CD14-positive monocyte (primary cell): ENCODE results near the gene TECTB. TPM values are rescaled to one million over a fixed set of nuclear protein-coding genes. Genes with fewer than 3 reads are reported as not detected.

Experiments
- DNase-seq, 3 donors: peaks; one replicate each; pipeline ENCODE4 v3.0.0-alpha.2; 2011 to 2022
- H2AFZ ChIP-seq: 2 replicates; pipeline ENCODE4 v1.6.0; 2012; ENCODE audit warnings: mild to moderate bottlenecking, low read depth, low read length, inconsistent platforms; ENCODE audit not compliant: insufficient read depth, poor library complexity, severe bottlenecking
- H3K27ac ChIP-seq, 2 donors: 1 replicate in 1 of 2; 2 replicates in 1 of 2; pipeline ENCODE4 v1.5.1; 2012 to 2013; ENCODE audit warnings: low read length in 2 of 2, control low read depth in 1 of 2, inconsistent platforms in 1 of 2, low read depth in 1 of 2, mild to moderate bottlenecking in 1 of 2
- H3K27me3 ChIP-seq, 2 donors: one replicate each; pipeline versions ENCODE4 v1.6.0 to v1.6.1; 2011 to 2013; ENCODE audit warnings: low read length in 2 of 2; ENCODE audit not compliant: control insufficient read depth in 2 of 2, insufficient read depth in 2 of 2
- H3K36me3 ChIP-seq, 2 donors: replicated peaks in 1 of 2; 1 replicate in 1 of 2; 2 replicates in 1 of 2; pipeline versions ENCODE4 v1.5.1 to v1.6.1; 2012 to 2013; ENCODE audit warnings: low read length in 2 of 2, control low read depth in 1 of 2, inconsistent platforms in 1 of 2, mild to moderate bottlenecking in 1 of 2; ENCODE audit not compliant: insufficient read depth in 2 of 2, control insufficient read depth in 1 of 2
- H3K4me1 ChIP-seq, 2 donors: 1 replicate in 1 of 2; 2 replicates in 1 of 2; pipeline versions ENCODE4 v1.5.1 to v1.6.1; 2012 to 2013; ENCODE audit warnings: low read length in 2 of 2, control low read depth in 1 of 2, inconsistent platforms in 1 of 2, mild to moderate bottlenecking in 1 of 2, moderate library complexity in 1 of 2; ENCODE audit not compliant: insufficient read depth in 2 of 2, control insufficient read depth in 1 of 2
- H3K4me2 ChIP-seq: replicated peaks from 2 replicates; pipeline ENCODE3; 2012; ENCODE audit warnings: low read length, moderate library complexity, mild to moderate bottlenecking; ENCODE audit not compliant: poor library complexity, severe bottlenecking; ENCODE audit errors: extremely low read depth
- H3K4me3 ChIP-seq, 3 experiments: fragments of 200-600 bp in 1 of 3; sonication (generic) in 1 of 3; replicated peaks in 1 of 3; 1 replicate in 2 of 3; 2 replicates in 1 of 3; pipeline ENCODE4 v1.5.1; 2011 to 2013; ENCODE audit warnings: low read length in 3 of 3, mild to moderate bottlenecking in 3 of 3, control low read depth in 2 of 3, low read depth in 2 of 3, inconsistent platforms in 1 of 3, moderate library complexity in 1 of 3
- H3K79me2 ChIP-seq: 2 replicates; pipeline ENCODE4 v1.6.0; 2012; ENCODE audit warnings: mild to moderate bottlenecking, control low read depth, inconsistent platforms, low read length, moderate library complexity; ENCODE audit not compliant: insufficient read depth
- H3K9ac ChIP-seq: 2 replicates; pipeline ENCODE4 v1.6.0; 2017; ENCODE audit warnings: low read length, mild to moderate bottlenecking; ENCODE audit not compliant: insufficient read depth, poor library complexity, severe bottlenecking
- H3K9me3 ChIP-seq, 2 donors: replicated peaks in 1 of 2; 1 replicate in 1 of 2; 2 replicates in 1 of 2; pipeline versions ENCODE4 v1.5.1 to v1.6.1; 2012 to 2013; ENCODE audit warnings: low read length in 2 of 2, control low read depth in 1 of 2; ENCODE audit not compliant: control insufficient read depth in 1 of 2, insufficient read depth in 1 of 2
- H4K20me1 ChIP-seq: 2 replicates; pipeline ENCODE4 v1.6.0; 2012; ENCODE audit warnings: mild to moderate bottlenecking, low read length, control low read depth, moderate library complexity; ENCODE audit not compliant: insufficient read depth
- H3K27ac Mint-ChIP-seq, 7 donors: one replicate each; pipeline ENCODE4 v1.8.0; 2020; ENCODE audit warnings: mild to moderate bottlenecking in 7 of 7, mixed read lengths in 7 of 7, moderate library complexity in 6 of 7, inconsistent platforms in 2 of 7
- H3K27me3 Mint-ChIP-seq, 3 donors: one replicate each; pipeline ENCODE4 v1.8.0; 2021 to 2022; ENCODE audit warnings: low read depth in 3 of 3, mild to moderate bottlenecking in 3 of 3, mixed read lengths in 3 of 3, moderate library complexity in 3 of 3, inconsistent platforms in 1 of 3
- H3K36me3 Mint-ChIP-seq, 2 donors: one replicate each; pipeline ENCODE4 v1.8.0; 2020; ENCODE audit warnings: mixed read lengths in 2 of 2, inconsistent platforms in 1 of 2, mild to moderate bottlenecking in 1 of 2
- H3K4me1 Mint-ChIP-seq: one replicate; pipeline ENCODE4 v1.8.0; 2020; ENCODE audit warnings: mild to moderate bottlenecking, mixed read lengths
- H3K4me3 Mint-ChIP-seq, 2 donors: one replicate each; pipeline ENCODE4 v1.8.0; 2020; ENCODE audit warnings: mild to moderate bottlenecking in 2 of 2, mixed read lengths in 2 of 2, moderate library complexity in 1 of 2
- H3K9me3 Mint-ChIP-seq, 7 donors: one replicate each; pipeline ENCODE4 v1.8.0; 2020 to 2022; ENCODE audit warnings: mixed read lengths in 7 of 7, mild to moderate bottlenecking in 6 of 7, moderate library complexity in 6 of 7, inconsistent platforms in 2 of 7
- WGBS: methylation state at CpG from one replicate; pipeline ENCODE4 v1.1.5; 2013; ENCODE audit warnings: missing lambda C conversion rate; ENCODE audit not compliant: insufficient coverage; 5-methylcytosine and 5-hydroxymethylcytosine counted together
- intact Hi-C, 2 donors: fragments of 100-400 bp; cut with micrococcal nuclease; formaldehyde crosslinking; loops; one replicate each; pipeline versions ENCODE4 v1.15.0 to v1.15.1; 2023
- polyA plus RNA-seq, 3 donors: library from polyadenylated mRNA; depleted of rRNA in 1 of 3; unstranded in 2 of 3; stranded (reverse) in 1 of 3; fragments of 300-500 nt in 2 of 3; fragments of >200 nt in 1 of 3; fragmentation: Illumina TruSeq in 2 of 3; gene quantifications; 1 replicate in 2 of 3; 2 replicates in 1 of 3; pipeline ENCODE4 v1.2.3, GENCODE V29; 2012 to 2021
- TF ChIP-seq, protein P1 (sequence below): fragments of 200-600 bp; IDR thresholded peaks from one replicate; pipeline ENCODE4 v1.8.0; 2022; ENCODE audit warnings: antibody characterized with exemption, mild to moderate bottlenecking

Gene TECTB
- polyA plus RNA-seq, 3 donors, result not detected

GRCh38 chr10:112280205-112280921 lies 2.8 kb upstream of the TECTB start:
- DNase-seq, result no peak
- no peaks in the 10 kb centered on the region for H3K9me3 ChIP-seq
- H3K27me3 Mint-ChIP-seq, result peaks cover 12 to 21% (median 19%) of the 10 kb centered on the region in 3 donors
- H3K4me1 ChIP-seq, result no peaks in the 10 kb centered on the region
- H3K4me1 Mint-ChIP-seq, result no peaks in the 10 kb centered on the region
- no peak overlapping the region for H3K4me3 Mint-ChIP-seq
- no peak overlapping the region for H3K27ac Mint-ChIP-seq
- TF ChIP-seq, protein P1, sequence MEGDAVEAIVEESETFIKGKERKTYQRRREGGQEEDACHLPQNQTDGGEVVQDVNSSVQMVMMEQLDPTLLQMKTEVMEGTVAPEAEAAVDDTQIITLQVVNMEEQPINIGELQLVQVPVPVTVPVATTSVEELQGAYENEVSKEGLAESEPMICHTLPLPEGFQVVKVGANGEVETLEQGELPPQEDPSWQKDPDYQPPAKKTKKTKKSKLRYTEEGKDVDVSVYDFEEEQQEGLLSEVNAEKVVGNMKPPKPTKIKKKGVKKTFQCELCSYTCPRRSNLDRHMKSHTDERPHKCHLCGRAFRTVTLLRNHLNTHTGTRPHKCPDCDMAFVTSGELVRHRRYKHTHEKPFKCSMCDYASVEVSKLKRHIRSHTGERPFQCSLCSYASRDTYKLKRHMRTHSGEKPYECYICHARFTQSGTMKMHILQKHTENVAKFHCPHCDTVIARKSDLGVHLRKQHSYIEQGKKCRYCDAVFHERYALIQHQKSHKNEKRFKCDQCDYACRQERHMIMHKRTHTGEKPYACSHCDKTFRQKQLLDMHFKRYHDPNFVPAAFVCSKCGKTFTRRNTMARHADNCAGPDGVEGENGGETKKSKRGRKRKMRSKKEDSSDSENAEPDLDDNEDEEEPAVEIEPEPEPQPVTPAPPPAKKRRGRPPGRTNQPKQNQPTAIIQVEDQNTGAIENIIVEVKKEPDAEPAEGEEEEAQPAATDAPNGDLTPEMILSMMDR, result no peak
- peaks cover 0 to 2% (median 0%) of the 10 kb centered on the region in 7 donors for H3K9me3 Mint-ChIP-seq
- H3K9ac ChIP-seq, result no peak overlapping the region
- no peak overlapping the region for H3K4me2 ChIP-seq
- H3K36me3 Mint-ChIP-seq, result no peaks in the 10 kb centered on the region
- no peaks in the 10 kb centered on the region for H3K79me2 ChIP-seq
- no peak overlapping the region for H3K4me3 ChIP-seq
- H3K27ac ChIP-seq, result no peak overlapping the region
- intact Hi-C loops, result no loop called here
- no peak overlapping the region for H2AFZ ChIP-seq
- no peaks in the 10 kb centered on the region for H3K36me3 ChIP-seq
- WGBS, result no CpG with 5 or more reads among the region's 2 CpGs
- H4K20me1 ChIP-seq, result no peaks in the 10 kb centered on the region
- peaks cover 12 to 15% of the 10 kb centered on the region in 2 donors for H3K27me3 ChIP-seq

GRCh38 chr10:112282086-112282485 lies 1.1 kb upstream of the TECTB start:
- intact Hi-C loops, result no loop called here

More at GRCh38 chr10:112282086-112282485, 1.1 kb upstream of the TECTB start:
- H3K27me3 Mint-ChIP-seq, result peaks cover 11 to 27% (median 22%) of the 10 kb centered on the region in 3 donors
- no peaks in the 10 kb centered on the region for H3K4me1 ChIP-seq
- no CpG with 5 or more reads among the region's 4 CpGs for WGBS
- H3K4me3 Mint-ChIP-seq, result no peak overlapping the region
- H3K27me3 ChIP-seq, result peaks cover 12 to 18% of the 10 kb centered on the region in 2 donors
- no peaks in the 10 kb centered on the region for H3K4me1 Mint-ChIP-seq
- no peak overlapping the region for H3K4me2 ChIP-seq
- no peak overlapping the region for H2AFZ ChIP-seq
- H3K36me3 ChIP-seq, result no peaks in the 10 kb centered on the region
- H3K4me3 ChIP-seq, result no peak overlapping the region
- TF ChIP-seq, protein P1, result no peak
- no peak overlapping the region for H3K9ac ChIP-seq
- H3K27ac ChIP-seq, result no peak overlapping the region
- no peaks in the 10 kb centered on the region for H3K9me3 ChIP-seq
- H4K20me1 ChIP-seq, result no peaks in the 10 kb centered on the region
- DNase-seq, result no peak
- no peaks in the 10 kb centered on the region for H3K36me3 Mint-ChIP-seq
- H3K79me2 ChIP-seq, result no peaks in the 10 kb centered on the region
- no peak overlapping the region for H3K27ac Mint-ChIP-seq
- H3K9me3 Mint-ChIP-seq, result peaks cover 0 to 2% (median 0%) of the 10 kb centered on the region in 7 donors
